ENCODE measurements around the gene SETD1B.
A peak's percentile ranks its signal among the peaks of the same experiment; 100 is the strongest.

The SETD1B gene

GRCh38 chr12:121794534-121795033, 9.2 kb upstream of the SETD1B start:
- Histone ChIP-seq H4K20me1 (ENCODE audit: insufficient read depth, low read length) (no peaks in the 10 kb centered on the region), H3K36me3 (ENCODE audit: insufficient read depth, low read length) (peaks cover 12% of the 10 kb centered on the region; the same call in 1 of the 2 replicates), H3K27me3 (ENCODE audit: insufficient read depth, low read length) (no peaks in the 10 kb centered on the region), H3K9ac (ENCODE audit: low read length) (peak overlapping the region; percentile 58), H2AFZ (ENCODE audit: low read length) (no peak overlapping the region), H3K79me2 (ENCODE audit: insufficient read depth, low read length) (no peaks in the 10 kb centered on the region; the same call in 1 of the 2 replicates), H3K4me2 (ENCODE audit: low read length) (peak overlapping the region; percentile 80), H3K9me2 (ENCODE audit: low read depth, low read length) (no peaks in the 10 kb centered on the region), H3K4me1 (ENCODE audit: insufficient read depth, low read length, severe bottlenecking) (peaks cover 73% of the 10 kb centered on the region), H3K4me3 (ENCODE audit: low read depth, low read length, poor library complexity, severe bottlenecking) (peak overlapping the region; percentile 67), H3K9me3 (ENCODE audit: low read length) (no peaks in the 10 kb centered on the region), H3K27ac (ENCODE audit: low read depth, low read length, poor library complexity, severe bottlenecking) (peak overlapping the region; percentile 65), H3F3A (ENCODE audit: insufficient read depth, low read length) (no peaks in the 10 kb centered on the region)
- TF ChIP-seq EZH2 (IDR thresholded peaks at IDR 0.05; ENCODE audit: borderline replicate concordance, low read length) (no peak), CTCF (IDR thresholded peaks at IDR 0.05; ENCODE audit: low read length) (no peak)

GRCh38 chr12:121795034-121795968, 8.5 kb upstream of the SETD1B start:
- Histone ChIP-seq H3K79me2 (ENCODE audit: insufficient read depth, low read length) (no peaks in the 10 kb centered on the region; the same call in 1 of the 2 replicates), H3K4me3 (ENCODE audit: low read depth, low read length, poor library complexity, severe bottlenecking) (peak overlapping the region; percentile 67), H3K4me1 (ENCODE audit: insufficient read depth, low read length, severe bottlenecking) (peaks cover 68% of the 10 kb centered on the region), H3K4me2 (ENCODE audit: low read length) (peak overlapping the region; percentile 80), H3K9ac (ENCODE audit: low read length) (peak overlapping the region; percentile 58), H3K27ac (ENCODE audit: low read depth, low read length, poor library complexity, severe bottlenecking) (peak overlapping the region; percentile 65), H2AFZ (ENCODE audit: low read length) (no peak overlapping the region), H3K27me3 (ENCODE audit: insufficient read depth, low read length) (no peaks in the 10 kb centered on the region), H3F3A (ENCODE audit: insufficient read depth, low read length) (no peaks in the 10 kb centered on the region), H3K9me3 (ENCODE audit: low read length) (no peaks in the 10 kb centered on the region), H4K20me1 (ENCODE audit: insufficient read depth, low read length) (no peaks in the 10 kb centered on the region), H3K9me2 (ENCODE audit: low read depth, low read length) (no peaks in the 10 kb centered on the region), H3K36me3 (ENCODE audit: insufficient read depth, low read length) (peaks cover 12% of the 10 kb centered on the region; the same call in 1 of the 2 replicates)
- no peak for TF ChIP-seq EZH2 (IDR thresholded peaks at IDR 0.05; ENCODE audit: borderline replicate concordance, low read length)
- TF ChIP-seq CTCF (IDR thresholded peaks at IDR 0.05; ENCODE audit: low read length) = peak; percentile 98

GRCh38 chr12:121796855-121797751, 6.7 kb upstream of the SETD1B start:
- H3K4me3 ChIP-seq (ENCODE audit: low read depth, low read length, poor library complexity, severe bottlenecking) = peak overlapping the region; percentile 79

More at GRCh38 chr12:121796855-121797751, 6.7 kb upstream of the SETD1B start:
- Histone ChIP-seq H3K9me2 (ENCODE audit: low read depth, low read length) (no peaks in the 10 kb centered on the region), H4K20me1 (ENCODE audit: insufficient read depth, low read length) (no peaks in the 10 kb centered on the region), H3K27me3 (ENCODE audit: insufficient read depth, low read length) (no peaks in the 10 kb centered on the region), H3K27ac (ENCODE audit: low read depth, low read length, poor library complexity, severe bottlenecking) (peak overlapping the region; percentile 92), H3K79me2 (ENCODE audit: insufficient read depth, low read length) (peaks cover under 1% of the 10 kb centered on the region; the same call in 1 of the 2 replicates), H3F3A (ENCODE audit: insufficient read depth, low read length) (no peaks in the 10 kb centered on the region), H3K9me3 (ENCODE audit: low read length) (no peaks in the 10 kb centered on the region), H3K9ac (ENCODE audit: low read length) (peak overlapping the region; percentile 69; the same call in 1 of the 2 replicates), H3K36me3 (ENCODE audit: insufficient read depth, low read length) (peaks cover 12% of the 10 kb centered on the region; the same call in 1 of the 2 replicates), H3K4me2 (ENCODE audit: low read length) (peak overlapping the region; percentile 75), H3K4me1 (ENCODE audit: insufficient read depth, low read length, severe bottlenecking) (peaks cover 71% of the 10 kb centered on the region), H2AFZ (ENCODE audit: low read length) (no peak overlapping the region)
- no peak for TF ChIP-seq CTCF (IDR thresholded peaks at IDR 0.05; ENCODE audit: low read length)
- no peak for TF ChIP-seq EZH2 (IDR thresholded peaks at IDR 0.05; ENCODE audit: borderline replicate concordance, low read length)

Data from OCI-LY1 (cell line).